Eye (tissue), 1 donor: ENCODE data around the gene TMEM54.
A peak's percentile ranks its signal among the peaks of the same experiment; 100 is the strongest.

Experiments
- DNase-seq: peaks from one replicate; pipeline ENCODE4 v3.0.0-alpha.2; 2015

TMEM54 gene

DNA sequence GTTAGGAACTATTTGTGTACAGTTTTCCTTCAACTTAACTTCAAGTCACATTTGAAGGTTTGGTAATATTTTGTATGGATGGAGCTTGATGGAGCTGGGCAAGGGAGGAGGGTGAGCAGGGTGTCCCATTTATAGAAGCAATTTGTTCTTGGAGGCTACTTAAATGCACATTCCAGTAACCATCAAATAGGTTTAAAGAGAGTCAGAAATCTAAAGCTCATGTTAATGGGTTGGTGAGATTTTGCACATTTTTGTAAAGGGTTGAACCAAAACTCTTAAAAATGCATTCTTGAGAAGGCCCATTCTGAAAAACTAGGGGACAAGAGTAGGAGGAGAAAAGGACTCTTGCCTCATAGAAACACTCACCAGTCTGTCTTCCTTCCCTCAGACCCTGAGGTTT is 40.6 kb downstream of the TMEM54 start:
- no peak for DNase-seq

DNA sequence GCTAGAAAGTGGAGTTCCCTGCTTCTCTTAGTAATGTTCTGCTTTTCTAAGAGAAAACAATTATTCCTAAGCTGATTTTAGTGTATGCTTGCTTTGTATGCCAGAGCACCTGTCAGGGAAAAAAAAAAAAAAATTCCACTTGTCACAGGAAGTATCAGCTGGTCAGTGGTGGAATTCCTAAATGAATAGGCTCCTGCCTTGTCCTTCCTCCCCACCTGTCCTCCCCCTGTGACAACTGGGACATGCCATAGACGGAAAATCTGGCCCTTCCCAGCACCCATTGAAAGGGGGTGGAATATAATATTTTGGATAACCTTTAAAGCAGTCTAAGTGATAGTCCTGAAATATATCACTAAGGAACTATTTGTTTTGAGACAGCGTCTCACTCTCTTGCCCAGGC is 41.3 kb downstream of the TMEM54 start:
- no peak for DNase-seq

- no peak for DNase-seq
These were observed 42.4 kb downstream of the TMEM54 start for GRCh38 chr1:32858791-32859190.

DNA sequence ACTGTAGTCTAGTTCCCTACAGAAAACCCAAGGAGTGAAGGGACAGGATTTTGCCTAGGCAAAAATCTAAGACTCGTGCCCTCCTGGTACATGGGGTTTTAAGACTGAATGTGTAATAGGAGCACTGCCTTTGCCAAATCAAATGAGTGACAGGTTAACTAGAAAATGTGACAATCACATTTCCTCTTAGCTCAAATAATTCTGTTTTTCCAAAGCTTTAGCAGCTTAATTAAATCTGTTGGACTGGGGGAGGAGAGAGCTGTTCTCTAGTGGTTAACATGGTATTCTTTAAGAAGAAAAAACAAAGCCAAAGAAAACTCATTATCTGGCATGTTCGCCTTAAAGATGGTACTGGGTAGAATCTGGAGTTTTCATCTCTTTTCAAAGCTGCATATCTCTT is 43.1 kb downstream of the TMEM54 start:
- no peak for DNase-seq

DNA sequence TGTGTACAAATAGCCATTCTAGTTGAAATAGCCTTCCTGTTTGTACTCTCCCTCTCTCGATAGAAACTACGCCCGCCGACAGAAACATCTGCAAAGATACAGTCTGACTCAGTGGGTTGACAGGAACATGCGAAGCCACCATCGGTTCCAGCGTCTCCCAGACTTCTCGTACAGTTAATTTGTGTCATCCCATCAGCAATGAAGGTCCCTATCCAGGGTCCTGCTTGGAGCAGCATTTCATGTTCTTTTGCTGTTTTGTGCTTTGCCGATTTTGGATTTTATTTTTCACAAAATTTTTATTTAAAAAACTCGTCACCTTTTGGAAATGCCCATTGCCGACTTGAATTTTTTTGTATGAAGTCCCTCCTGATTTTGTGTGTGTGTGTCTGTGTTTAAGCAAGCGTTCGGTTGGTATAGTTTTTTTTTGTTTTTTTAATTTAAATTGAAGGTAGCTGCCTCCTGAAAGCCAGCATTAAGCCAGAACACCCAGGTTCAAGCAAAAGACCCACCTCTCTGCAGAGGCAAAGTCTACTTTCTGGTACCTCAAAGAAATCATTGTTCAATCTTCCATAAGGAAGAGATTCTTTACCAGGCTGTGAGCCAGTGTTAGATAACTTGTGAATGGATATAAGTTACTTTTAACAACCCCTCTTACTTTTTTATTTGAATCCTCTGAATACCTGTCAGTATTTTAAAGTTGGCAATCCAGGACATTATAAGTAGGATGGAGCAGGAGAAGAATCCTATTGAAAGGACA is 45.1 kb downstream of the TMEM54 start:
- no peak for DNase-seq

GRCh38 chr1:32848354-32849063 is 52.7 kb downstream of the TMEM54 start:
- peak; percentile 17 for DNase-seq
